ENCODE measurements around the gene TENT5C. TPM values are rescaled to one million over a fixed set of nuclear protein-coding genes. Genes with fewer than 3 reads are reported as not detected.

TENT5C gene
- total and polyA plus RNA-seq, 7 experiments from 2014 or later: 0.91 to 47.0 (median 3.9) TPM

- H3K27ac Mint-ChIP-seq: peak overlapping the region in 1 of 9 donors; percentile 13
- DNase-seq: no peak
- ChIA-PET POLR2A (no interaction called here), CTCF (no interaction called here)
- peaks cover 8 to 77% of the 10 kb centered on the region in 2 donors for H3K4me1 ChIP-seq (ENCODE audit: control insufficient read depth in 2 of 2, insufficient read depth in 2 of 2, low read length in 2 of 2)
- no peak overlapping the region for H3K4me3 ChIP-seq (ENCODE audit: low read length)
- peaks cover 41 to 79% (median 59%) of the 10 kb centered on the region in 7 donors for H3K4me1 Mint-ChIP-seq
- H3K9me3 Mint-ChIP-seq: no peaks in the 10 kb centered on the region
- H3K27ac ChIP-seq (ENCODE audit: low read depth, low read length): no peak overlapping the region
- H3K4me3 Mint-ChIP-seq: no peak overlapping the region
- H3K27me3 Mint-ChIP-seq: peaks cover 0 to 12% (median 0%) of the 10 kb centered on the region in 5 donors
- no peaks in the 10 kb centered on the region for H3K9me3 ChIP-seq (ENCODE audit: control insufficient read depth in 2 of 3, low read length in 3 of 3)
- no peak for ATAC-seq
- no peaks in the 10 kb centered on the region for H3K27me3 ChIP-seq (ENCODE audit: control insufficient read depth in 2 of 2, insufficient read depth in 2 of 2, low read length in 2 of 2)
- H3K36me3 ChIP-seq (ENCODE audit: control insufficient read depth in 2 of 3, insufficient read depth in 3 of 3, low read length in 3 of 3): no peaks in the 10 kb centered on the region
- peaks cover 3 to 39% (median 15%) of the 10 kb centered on the region in 5 donors for H3K36me3 Mint-ChIP-seq
- intact Hi-C loops (cut with micrococcal nuclease): loop anchor here in 1 of 2 donors (2.0 kb wide), 1 partner anchor 13 kb away; no protein-coding TSS in a partner anchor
These were observed 7.6 kb downstream of the TENT5C start for GRCh38 chr1:117613249-117613968.

GRCh38 chr1:117613969-117614729 lies 8.3 kb downstream of the TENT5C start:
- no peaks in the 10 kb centered on the region for H3K36me3 ChIP-seq (ENCODE audit: control insufficient read depth in 2 of 3, insufficient read depth in 3 of 3, low read length in 3 of 3)
- no peaks in the 10 kb centered on the region for H3K27me3 ChIP-seq (ENCODE audit: control insufficient read depth in 2 of 2, insufficient read depth in 2 of 2, low read length in 2 of 2)
- peaks cover 8 to 76% of the 10 kb centered on the region in 2 donors for H3K4me1 ChIP-seq (ENCODE audit: control insufficient read depth in 2 of 2, insufficient read depth in 2 of 2, low read length in 2 of 2)
- Mint-ChIP-seq H3K36me3 (peaks cover 3 to 33% (median 15%) of the 10 kb centered on the region in 5 donors), H3K27me3 (peaks cover 0 to 12% (median 0%) of the 10 kb centered on the region in 5 donors), H3K4me1 (peaks cover 34 to 73% (median 52%) of the 10 kb centered on the region in 7 donors), H3K4me3 (no peak overlapping the region), H3K9me3 (no peaks in the 10 kb centered on the region), H3K27ac (no peak overlapping the region)
- H3K4me3 ChIP-seq (ENCODE audit: low read length): no peak overlapping the region
- DNase-seq: no peak
- intact Hi-C loops (cut with micrococcal nuclease): loop anchor here in 1 of 2 donors (2.0 kb wide), 1 partner anchor 13 kb away; no protein-coding TSS in a partner anchor
- ChIA-PET CTCF (interaction anchor here (0.8 kb wide), 1 partner anchor 42 kb away, joined by 3 read pairs; no protein-coding TSS in a partner anchor), POLR2A (no interaction called here)
- no peaks in the 10 kb centered on the region for H3K9me3 ChIP-seq (ENCODE audit: control insufficient read depth in 2 of 3, low read length in 3 of 3)
- no peak overlapping the region for H3K27ac ChIP-seq (ENCODE audit: low read depth, low read length)
- no peak for ATAC-seq

- peak in 4 of 9 donors; percentile 11 to 20 (median 16) for DNase-seq
- intact Hi-C loops (cut with micrococcal nuclease): loop anchor here in 1 of 2 donors (1.0 kb wide), 1 partner anchor 9 kb away; the partner anchor contains the start of gene TENT5C
- Mint-ChIP-seq H3K9me3 (no peaks in the 10 kb centered on the region), H3K4me3 (peak overlapping the region in 2 of 10 donors; percentile 6 to 26), H3K27ac (peak overlapping the region in 1 of 9 donors; percentile 27), H3K36me3 (peaks cover 3 to 28% (median 9%) of the 10 kb centered on the region in 5 donors), H3K27me3 (peaks cover 0 to 10% (median 0%) of the 10 kb centered on the region in 5 donors), H3K4me1 (peaks cover 31 to 68% (median 46%) of the 10 kb centered on the region in 7 donors)
- Histone ChIP-seq H3K27ac (ENCODE audit: low read depth, low read length) (no peak overlapping the region), H3K4me1 (ENCODE audit: control insufficient read depth in 2 of 2, insufficient read depth in 2 of 2, low read length in 2 of 2) (peaks cover 8 to 70% of the 10 kb centered on the region in 2 donors), H3K36me3 (ENCODE audit: control insufficient read depth in 2 of 3, insufficient read depth in 3 of 3, low read length in 3 of 3) (no peaks in the 10 kb centered on the region), H3K4me3 (ENCODE audit: low read length) (no peak overlapping the region), H3K9me3 (ENCODE audit: control insufficient read depth in 2 of 3, low read length in 3 of 3) (no peaks in the 10 kb centered on the region), H3K27me3 (ENCODE audit: control insufficient read depth in 2 of 2, insufficient read depth in 2 of 2, low read length in 2 of 2) (no peaks in the 10 kb centered on the region)
- ATAC-seq: peak; percentile 79
- ChIA-PET CTCF (no interaction called here), POLR2A (no interaction called here)
These were observed 9.6 kb downstream of the TENT5C start for GRCh38 chr1:117615474-117615873.

- peaks cover 8 to 66% of the 10 kb centered on the region in 2 donors for H3K4me1 ChIP-seq (ENCODE audit: control insufficient read depth in 2 of 2, insufficient read depth in 2 of 2, low read length in 2 of 2)
- CTCF ChIA-PET: interaction anchor here (0.6 to 0.9 kb wide), 3 partner anchors 12 to 90 kb away, joined by 3 to 5 read pairs (median 3); no protein-coding TSS in a partner anchor
- no peak overlapping the region for H3K27ac ChIP-seq (ENCODE audit: low read depth, low read length)
These were observed 10.5 kb downstream of the TENT5C start for GRCh38 chr1:117616356-117616755.

GRCh38 chr1:117616967-117617366 lies 11.1 kb downstream of the TENT5C start:
- DNase-seq (no peak), ATAC-seq (no peak)
- POLR2A ChIA-PET: interaction anchor here (0.6 to 1.0 kb wide), 2 partner anchors 13 to 73 kb away, joined by 4 read pairs; no protein-coding TSS in a partner anchor
- Mint-ChIP-seq H3K4me1 (peaks cover 28 to 71% (median 43%) of the 10 kb centered on the region in 7 donors), H3K4me3 (no peak overlapping the region), H3K9me3 (no peaks in the 10 kb centered on the region), H3K27ac (no peak overlapping the region), H3K27me3 (peaks cover 0 to 10% (median 0%) of the 10 kb centered on the region in 5 donors), H3K36me3 (peaks cover 2 to 26% (median 8%) of the 10 kb centered on the region in 5 donors)
- Histone ChIP-seq H3K36me3 (ENCODE audit: control insufficient read depth in 2 of 3, insufficient read depth in 3 of 3, low read length in 3 of 3) (no peaks in the 10 kb centered on the region), H3K27ac (ENCODE audit: low read depth, low read length) (no peak overlapping the region), H3K4me1 (ENCODE audit: control insufficient read depth in 2 of 2, insufficient read depth in 2 of 2, low read length in 2 of 2) (peaks cover 8 to 61% of the 10 kb centered on the region in 2 donors), H3K4me3 (ENCODE audit: low read length) (no peak overlapping the region), H3K9me3 (ENCODE audit: control insufficient read depth in 2 of 3, low read length in 3 of 3) (no peaks in the 10 kb centered on the region), H3K27me3 (ENCODE audit: control insufficient read depth in 2 of 2, insufficient read depth in 2 of 2, low read length in 2 of 2) (no peaks in the 10 kb centered on the region)
- intact Hi-C loops (cut with micrococcal nuclease): loop anchor here in 1 of 2 donors (2.0 kb wide), 1 partner anchor 14 kb away; no protein-coding TSS in a partner anchor
- CTCF ChIA-PET: interaction anchor here (0.6 to 0.9 kb wide), 3 partner anchors 11 to 90 kb away, joined by 3 to 5 read pairs (median 3); no protein-coding TSS in a partner anchor

More at GRCh38 chr1:117616356-117616755, 10.5 kb downstream of the TENT5C start:
- Mint-ChIP-seq H3K9me3 (no peaks in the 10 kb centered on the region), H3K36me3 (peaks cover 3 to 27% (median 7%) of the 10 kb centered on the region in 5 donors), H3K27me3 (peaks cover 0 to 10% (median 0%) of the 10 kb centered on the region in 5 donors), H3K27ac (no peak overlapping the region), H3K4me1 (peaks cover 31 to 72% (median 43%) of the 10 kb centered on the region in 7 donors), H3K4me3 (no peak overlapping the region)
- POLR2A ChIA-PET: interaction anchor here (0.6 to 1.0 kb wide), 2 partner anchors 13 to 74 kb away, joined by 4 read pairs; no protein-coding TSS in a partner anchor
- Histone ChIP-seq H3K27me3 (ENCODE audit: control insufficient read depth in 2 of 2, insufficient read depth in 2 of 2, low read length in 2 of 2) (no peaks in the 10 kb centered on the region), H3K9me3 (ENCODE audit: control insufficient read depth in 2 of 3, low read length in 3 of 3) (no peaks in the 10 kb centered on the region), H3K36me3 (ENCODE audit: control insufficient read depth in 2 of 3, insufficient read depth in 3 of 3, low read length in 3 of 3) (no peaks in the 10 kb centered on the region), H3K4me3 (ENCODE audit: low read length) (no peak overlapping the region)
- no peak for ATAC-seq
- no peak for DNase-seq
- intact Hi-C loops (cut with micrococcal nuclease): loop anchor here in 1 of 2 donors (2.0 kb wide), 1 partner anchor 14 kb away; no protein-coding TSS in a partner anchor

- Histone ChIP-seq H3K4me1 (ENCODE audit: control insufficient read depth in 2 of 2, insufficient read depth in 2 of 2, low read length in 2 of 2) (peaks cover 8 to 55% of the 10 kb centered on the region in 2 donors), H3K27me3 (ENCODE audit: control insufficient read depth in 2 of 2, insufficient read depth in 2 of 2, low read length in 2 of 2) (no peaks in the 10 kb centered on the region), H3K36me3 (ENCODE audit: control insufficient read depth in 2 of 3, insufficient read depth in 3 of 3, low read length in 3 of 3) (peaks cover 0 to 10% (median 0%) of the 10 kb centered on the region in 3 experiments), H3K27ac (ENCODE audit: low read depth, low read length) (no peak overlapping the region), H3K9me3 (ENCODE audit: control insufficient read depth in 2 of 3, low read length in 3 of 3) (no peaks in the 10 kb centered on the region), H3K4me3 (ENCODE audit: low read length) (no peak overlapping the region)
- ATAC-seq (no peak), DNase-seq (no peak)
- no peak overlapping the region for H3K27ac Mint-ChIP-seq
- intact Hi-C loops (cut with micrococcal nuclease): no loop called here
- CTCF ChIA-PET: no interaction called here
- peaks cover 23 to 66% (median 40%) of the 10 kb centered on the region in 7 donors for H3K4me1 Mint-ChIP-seq
- H3K36me3 Mint-ChIP-seq: peaks cover 9 to 38% (median 17%) of the 10 kb centered on the region in 5 donors
- POLR2A ChIA-PET: no interaction called here
- H3K27me3 Mint-ChIP-seq: peaks cover 0 to 10% (median 0%) of the 10 kb centered on the region in 5 donors
- H3K4me3 Mint-ChIP-seq: no peak overlapping the region
- no peaks in the 10 kb centered on the region for H3K9me3 Mint-ChIP-seq
These were observed 12.7 kb downstream of the TENT5C start for GRCh38 chr1:117618450-117619122.
